ENCODE results near the gene SMU1.

DNA sequence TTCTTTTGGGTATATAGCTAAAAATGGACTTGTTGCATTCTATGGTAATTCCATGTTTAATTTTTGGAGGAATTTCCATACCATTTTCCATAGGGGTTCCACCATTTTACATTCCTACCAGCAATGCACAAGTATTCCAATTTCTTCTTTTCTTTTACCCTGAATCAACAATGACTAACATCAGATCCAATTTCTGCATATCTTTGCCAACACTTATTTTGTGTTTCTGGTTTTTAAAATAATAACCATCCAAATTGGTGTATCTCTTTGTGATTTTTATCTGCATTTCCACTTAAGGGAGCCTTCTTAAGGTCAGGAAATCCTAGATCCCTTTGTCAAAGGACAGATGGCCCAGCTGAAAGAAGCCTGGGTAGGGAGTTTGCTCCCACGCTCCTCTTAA, 29.5 kb upstream of the SMU1 start:
- TF ChIP-seq ZNF16 (tag by site-specific recombination; IDR thresholded peaks at IDR 0.05; ENCODE audit: low read depth) (no peak), ZFP41 (tag by site-specific recombination; IDR thresholded peaks at IDR 0.05; ENCODE audit: borderline replicate concordance) (no peak), CTCF (tag by site-specific recombination; IDR thresholded peaks at IDR 0.05) (no peak), YY2 (tag by site-specific recombination; IDR thresholded peaks at IDR 0.05) (no peak), TCF7L2 (IDR thresholded peaks at IDR 0.05; ENCODE audit: borderline replicate concordance, low read depth, low read length) (no peak), PRDM1 (tag by site-specific recombination; IDR thresholded peaks at IDR 0.05) (no peak), ZBTB1 (tag by site-specific recombination; IDR thresholded peaks at IDR 0.05) (no peak), BCL11B (tag by site-specific recombination; IDR thresholded peaks at IDR 0.05; ENCODE audit: low read depth) (no peak), ZNF561 (tag by site-specific recombination; IDR thresholded peaks at IDR 0.05; ENCODE audit: borderline replicate concordance) (no peak)
- TF ChIP-seq, protein P1, sequence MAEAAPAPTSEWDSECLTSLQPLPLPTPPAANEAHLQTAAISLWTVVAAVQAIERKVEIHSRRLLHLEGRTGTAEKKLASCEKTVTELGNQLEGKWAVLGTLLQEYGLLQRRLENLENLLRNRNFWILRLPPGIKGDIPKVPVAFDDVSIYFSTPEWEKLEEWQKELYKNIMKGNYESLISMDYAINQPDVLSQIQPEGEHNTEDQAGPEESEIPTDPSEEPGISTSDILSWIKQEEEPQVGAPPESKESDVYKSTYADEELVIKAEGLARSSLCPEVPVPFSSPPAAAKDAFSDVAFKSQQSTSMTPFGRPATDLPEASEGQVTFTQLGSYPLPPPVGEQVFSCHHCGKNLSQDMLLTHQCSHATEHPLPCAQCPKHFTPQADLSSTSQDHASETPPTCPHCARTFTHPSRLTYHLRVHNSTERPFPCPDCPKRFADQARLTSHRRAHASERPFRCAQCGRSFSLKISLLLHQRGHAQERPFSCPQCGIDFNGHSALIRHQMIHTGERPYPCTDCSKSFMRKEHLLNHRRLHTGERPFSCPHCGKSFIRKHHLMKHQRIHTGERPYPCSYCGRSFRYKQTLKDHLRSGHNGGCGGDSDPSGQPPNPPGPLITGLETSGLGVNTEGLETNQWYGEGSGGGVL (tag by site-specific recombination; IDR thresholded peaks at IDR 0.05): no peak
- TF ChIP-seq, protein P2, sequence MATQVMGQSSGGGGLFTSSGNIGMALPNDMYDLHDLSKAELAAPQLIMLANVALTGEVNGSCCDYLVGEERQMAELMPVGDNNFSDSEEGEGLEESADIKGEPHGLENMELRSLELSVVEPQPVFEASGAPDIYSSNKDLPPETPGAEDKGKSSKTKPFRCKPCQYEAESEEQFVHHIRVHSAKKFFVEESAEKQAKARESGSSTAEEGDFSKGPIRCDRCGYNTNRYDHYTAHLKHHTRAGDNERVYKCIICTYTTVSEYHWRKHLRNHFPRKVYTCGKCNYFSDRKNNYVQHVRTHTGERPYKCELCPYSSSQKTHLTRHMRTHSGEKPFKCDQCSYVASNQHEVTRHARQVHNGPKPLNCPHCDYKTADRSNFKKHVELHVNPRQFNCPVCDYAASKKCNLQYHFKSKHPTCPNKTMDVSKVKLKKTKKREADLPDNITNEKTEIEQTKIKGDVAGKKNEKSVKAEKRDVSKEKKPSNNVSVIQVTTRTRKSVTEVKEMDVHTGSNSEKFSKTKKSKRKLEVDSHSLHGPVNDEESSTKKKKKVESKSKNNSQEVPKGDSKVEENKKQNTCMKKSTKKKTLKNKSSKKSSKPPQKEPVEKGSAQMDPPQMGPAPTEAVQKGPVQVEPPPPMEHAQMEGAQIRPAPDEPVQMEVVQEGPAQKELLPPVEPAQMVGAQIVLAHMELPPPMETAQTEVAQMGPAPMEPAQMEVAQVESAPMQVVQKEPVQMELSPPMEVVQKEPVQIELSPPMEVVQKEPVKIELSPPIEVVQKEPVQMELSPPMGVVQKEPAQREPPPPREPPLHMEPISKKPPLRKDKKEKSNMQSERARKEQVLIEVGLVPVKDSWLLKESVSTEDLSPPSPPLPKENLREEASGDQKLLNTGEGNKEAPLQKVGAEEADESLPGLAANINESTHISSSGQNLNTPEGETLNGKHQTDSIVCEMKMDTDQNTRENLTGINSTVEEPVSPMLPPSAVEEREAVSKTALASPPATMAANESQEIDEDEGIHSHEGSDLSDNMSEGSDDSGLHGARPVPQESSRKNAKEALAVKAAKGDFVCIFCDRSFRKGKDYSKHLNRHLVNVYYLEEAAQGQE (tag by site-specific recombination; IDR thresholded peaks at IDR 0.05): no peak
